ENCODE results near the gene HS2ST1. TPM values are rescaled to one million over a fixed set of nuclear protein-coding genes. Genes with fewer than 3 reads are reported as not detected.

Gene HS2ST1
- total RNA-seq, 1 experiment from 2014 or later = 45.8 TPM

DNA sequence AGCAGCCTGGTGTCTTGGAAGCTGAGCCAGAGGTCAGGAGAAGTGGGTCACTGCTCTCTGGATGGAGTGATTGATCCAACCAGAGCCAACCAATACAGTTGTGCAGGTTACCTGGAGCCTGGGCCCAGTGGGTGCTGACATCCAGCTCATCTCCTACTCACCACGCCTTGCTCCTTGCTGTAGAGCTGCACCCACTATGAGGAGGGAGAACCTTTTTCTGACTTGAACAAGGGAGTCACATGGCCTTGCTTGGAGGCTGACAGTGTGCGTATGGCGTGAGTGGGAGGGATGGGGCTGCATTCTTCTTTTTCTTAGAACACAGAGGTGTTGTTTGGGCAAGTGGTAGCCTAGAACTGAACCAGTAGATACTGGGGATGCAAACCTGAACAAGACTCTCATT lies 213.1 kb downstream of the HS2ST1 start:
- Histone ChIP-seq H3K27me3 (replicated peaks; ENCODE audit: insufficient read depth, low read depth, low read length, poor library complexity) (no peaks in the 10 kb centered on the region), H3K9me3 (ENCODE audit: low read depth, low read length, poor library complexity, severe bottlenecking) (no peaks in the 10 kb centered on the region), H3K36me3 (ENCODE audit: insufficient read depth, low read length, poor library complexity, severe bottlenecking) (no peaks in the 10 kb centered on the region), H3K4me1 (ENCODE audit: insufficient read depth, low read length, poor library complexity, severe bottlenecking) (no peaks in the 10 kb centered on the region), H3K27ac (ENCODE audit: low read depth, low read length, poor library complexity, severe bottlenecking) (no peak overlapping the region), H3K4me3 (ENCODE audit: low read depth, low read length, poor library complexity, severe bottlenecking) (no peak overlapping the region)
- POLR2A ChIA-PET (ENCODE audit: low non-redundant PET) = no interaction called here
- TF ChIP-seq EZH2 (IDR thresholded peaks at IDR 0.05; ENCODE audit: borderline replicate concordance, low read depth, low read length, poor library complexity, severe bottlenecking) = no peak
- TF ChIP-seq, protein P1, sequence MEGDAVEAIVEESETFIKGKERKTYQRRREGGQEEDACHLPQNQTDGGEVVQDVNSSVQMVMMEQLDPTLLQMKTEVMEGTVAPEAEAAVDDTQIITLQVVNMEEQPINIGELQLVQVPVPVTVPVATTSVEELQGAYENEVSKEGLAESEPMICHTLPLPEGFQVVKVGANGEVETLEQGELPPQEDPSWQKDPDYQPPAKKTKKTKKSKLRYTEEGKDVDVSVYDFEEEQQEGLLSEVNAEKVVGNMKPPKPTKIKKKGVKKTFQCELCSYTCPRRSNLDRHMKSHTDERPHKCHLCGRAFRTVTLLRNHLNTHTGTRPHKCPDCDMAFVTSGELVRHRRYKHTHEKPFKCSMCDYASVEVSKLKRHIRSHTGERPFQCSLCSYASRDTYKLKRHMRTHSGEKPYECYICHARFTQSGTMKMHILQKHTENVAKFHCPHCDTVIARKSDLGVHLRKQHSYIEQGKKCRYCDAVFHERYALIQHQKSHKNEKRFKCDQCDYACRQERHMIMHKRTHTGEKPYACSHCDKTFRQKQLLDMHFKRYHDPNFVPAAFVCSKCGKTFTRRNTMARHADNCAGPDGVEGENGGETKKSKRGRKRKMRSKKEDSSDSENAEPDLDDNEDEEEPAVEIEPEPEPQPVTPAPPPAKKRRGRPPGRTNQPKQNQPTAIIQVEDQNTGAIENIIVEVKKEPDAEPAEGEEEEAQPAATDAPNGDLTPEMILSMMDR (conservative IDR thresholded peaks at IDR 0.05; ENCODE audit: low read depth, low read length) = no peak
- BruUV-seq (replicated peaks) = no TSS peak
- CTCF ChIA-PET = no interaction called here
- intact Hi-C loops (cut with micrococcal nuclease; ENCODE audit: unreplicated experiment) = no loop called here
- no peak for DNase-seq (ENCODE audit: low spot score)

DNA sequence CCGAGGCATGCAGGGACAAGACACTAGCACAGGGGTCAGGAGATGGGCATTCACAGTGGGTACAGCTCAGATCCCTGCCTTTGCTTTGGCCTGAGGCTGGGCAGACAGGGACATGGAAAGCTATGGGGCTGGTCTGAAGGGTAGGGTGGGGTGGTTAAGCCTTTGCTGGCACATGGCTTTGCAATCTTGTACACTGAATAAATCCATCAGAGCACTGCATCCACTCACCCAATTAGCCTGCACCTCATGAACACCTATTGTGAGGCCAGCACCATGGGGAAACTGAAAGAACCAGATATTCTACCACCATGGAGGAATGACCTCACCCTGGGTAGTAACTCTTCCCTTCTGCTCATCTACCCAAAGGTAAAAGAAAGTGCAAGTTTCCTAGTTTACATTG lies 214.6 kb downstream of the HS2ST1 start:
- H3K4me1 ChIP-seq (ENCODE audit: insufficient read depth, low read length, poor library complexity, severe bottlenecking) = no peaks in the 10 kb centered on the region
- no peak overlapping the region for H3K27ac ChIP-seq (ENCODE audit: low read depth, low read length, poor library complexity, severe bottlenecking)
- H3K27me3 ChIP-seq (replicated peaks; ENCODE audit: insufficient read depth, low read depth, low read length, poor library complexity) = no peaks in the 10 kb centered on the region
- H3K9me3 ChIP-seq (ENCODE audit: low read depth, low read length, poor library complexity, severe bottlenecking) = no peaks in the 10 kb centered on the region
- BruUV-seq (replicated peaks) = no TSS peak
- no peak for DNase-seq (ENCODE audit: low spot score)
- ChIA-PET CTCF (no interaction called here), POLR2A (ENCODE audit: low non-redundant PET) (no interaction called here)
- no peaks in the 10 kb centered on the region for H3K36me3 ChIP-seq (ENCODE audit: insufficient read depth, low read length, poor library complexity, severe bottlenecking)
- TF ChIP-seq EZH2 (IDR thresholded peaks at IDR 0.05; ENCODE audit: borderline replicate concordance, low read depth, low read length, poor library complexity, severe bottlenecking) = no peak
- TF ChIP-seq, protein P1 (conservative IDR thresholded peaks at IDR 0.05; ENCODE audit: low read depth, low read length) = no peak
- H3K4me3 ChIP-seq (ENCODE audit: low read depth, low read length, poor library complexity, severe bottlenecking) = no peak overlapping the region
- intact Hi-C loops (cut with micrococcal nuclease; ENCODE audit: unreplicated experiment) = no loop called here

DNA sequence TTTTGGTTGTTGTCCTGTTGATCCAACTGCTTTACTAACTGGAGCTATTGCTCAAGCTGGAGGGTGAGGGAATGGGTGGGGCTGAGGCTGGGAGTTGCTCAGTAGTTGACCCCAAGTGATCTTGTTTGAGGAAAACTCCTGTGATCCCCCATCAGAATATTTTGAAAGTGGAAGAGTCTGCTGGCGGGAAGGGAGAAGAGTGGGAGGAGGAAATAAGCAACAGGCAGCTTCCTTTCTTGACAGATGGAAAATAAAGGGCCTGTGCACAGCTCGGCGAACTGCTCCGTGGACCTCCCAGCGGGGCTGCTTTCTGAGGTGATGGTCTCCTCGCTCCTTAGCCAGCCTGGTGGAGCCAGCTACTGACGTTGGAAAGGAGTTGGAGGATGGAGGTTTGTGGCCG lies 215.2 kb downstream of the HS2ST1 start:
- H3K27me3 ChIP-seq (replicated peaks; ENCODE audit: insufficient read depth, low read depth, low read length, poor library complexity) = no peaks in the 10 kb centered on the region
- no peaks in the 10 kb centered on the region for H3K4me1 ChIP-seq (ENCODE audit: insufficient read depth, low read length, poor library complexity, severe bottlenecking)
- no peak for DNase-seq (ENCODE audit: low spot score)
- H3K27ac ChIP-seq (ENCODE audit: low read depth, low read length, poor library complexity, severe bottlenecking) = no peak overlapping the region
- no peaks in the 10 kb centered on the region for H3K9me3 ChIP-seq (ENCODE audit: low read depth, low read length, poor library complexity, severe bottlenecking)
- H3K36me3 ChIP-seq (ENCODE audit: insufficient read depth, low read length, poor library complexity, severe bottlenecking) = no peaks in the 10 kb centered on the region
- intact Hi-C loops (cut with micrococcal nuclease; ENCODE audit: unreplicated experiment) = loop anchor here (5.0 kb wide), 3 partner anchors 143 to 933 kb away; no protein-coding TSS in a partner anchor
- TF ChIP-seq, protein P1 (conservative IDR thresholded peaks at IDR 0.05; ENCODE audit: low read depth, low read length) = no peak
- no peak for TF ChIP-seq EZH2 (IDR thresholded peaks at IDR 0.05; ENCODE audit: borderline replicate concordance, low read depth, low read length, poor library complexity, severe bottlenecking)
- no peak overlapping the region for H3K4me3 ChIP-seq (ENCODE audit: low read depth, low read length, poor library complexity, severe bottlenecking)
- ChIA-PET CTCF (interaction anchor here (0.6 kb wide), 1 partner anchor 555 kb away, joined by 3 read pairs; no protein-coding TSS in a partner anchor), POLR2A (ENCODE audit: low non-redundant PET) (no interaction called here)
- BruUV-seq (replicated peaks) = no TSS peak

All from A673 (cell line).